Motor neuron (in vitro differentiated cells): ENCODE measurements around the gene TOLLIP. TPM values are rescaled to one million over a fixed set of nuclear protein-coding genes. Genes with fewer than 3 reads are reported as not detected.

Experiments
- ATAC-seq, 8 experiments: fragments of 200-7000 bp; cut with Tn5 transposase; replicated peaks in 6 of 8; 2 replicates each; pipeline ENCODE4 v1.8.0; 2021; ENCODE audit warnings: mild to moderate bottlenecking in 8 of 8, moderate library complexity in 8 of 8
- H3K27ac ChIP-seq, 2 donors: fragments of 250-450 bp; sonication (Bioruptor Pico); 2 replicates each; pipeline ENCODE4 v1.9.0; 2021; ENCODE audit warnings: antibody characterized with exemption in 2 of 2, mild to moderate bottlenecking in 2 of 2, moderate library complexity in 1 of 2
- H3K4me1 ChIP-seq, 2 donors: fragments of 250-450 bp; sonication (Bioruptor Pico); replicated peaks in 1 of 2; 2 replicates each; pipeline ENCODE4 v1.6.1; 2021; ENCODE audit warnings: antibody characterized with exemption in 2 of 2, mild to moderate bottlenecking in 2 of 2, moderate library complexity in 1 of 2
- H3K4me3 ChIP-seq, 5 donors: fragments of 250-450 bp; sonication (Bioruptor Pico); 2 replicates each; pipeline ENCODE4 v1.9.0; 2021; ENCODE audit warnings: antibody characterized with exemption in 5 of 5, mild to moderate bottlenecking in 5 of 5, moderate library complexity in 4 of 5
- WGBS, 10 experiments: fragments of 450-650 bp; shearing (Covaris generic); methylation state at CpG; one replicate each; pipeline ENCODE4 v1.0.0; 2022; 5-methylcytosine and 5-hydroxymethylcytosine counted together
- in situ Hi-C, 9 experiments: fragments of 400-800 bp; cut with MboI; loops; one replicate each; pipeline ENCODE4 v1.15.0; 2021; ENCODE audit warnings: low sequenced_read_pairs in 9 of 9, low pct_unique_long_range_greater_than_20kb in 2 of 9; ENCODE audit not compliant: unreplicated experiment in 9 of 9
- total RNA-seq, 8 experiments: library from RNA; unstranded; fragments of 300-600 nt; gene quantifications; 2 replicates each; pipeline versions ENCODE4 v1.2.3 to v1.2.4, GENCODE V29; 2022

TOLLIP gene
- total RNA-seq, 8 experiments from 2014 or later: 11.5 to 27.5 (median 21.1) TPM

GRCh38 chr11:1340111-1340510 lies 30.7 kb upstream of the TOLLIP start:
- no peak overlapping the region for H3K4me3 ChIP-seq
- peaks cover 5 to 7% of the 10 kb centered on the region in 2 donors for H3K4me1 ChIP-seq
- no peak overlapping the region for H3K27ac ChIP-seq
- in situ Hi-C loops: no loop called here
- no peak for ATAC-seq
- WGBS, 10 experiments: 62 to 100% (median 81%) methylated on average over 1 to 6 of the region's 12 CpGs; no CpG with 5 or more reads in 1 of the 10 experiments

- in situ Hi-C loops: no loop called here
- peaks cover 5 to 7% of the 10 kb centered on the region in 2 donors for H3K4me1 ChIP-seq
- 50 to 98% (median 87%) methylated on average over 3 to 13 of the region's 15 CpGs for WGBS, 10 experiments
- H3K4me3 ChIP-seq: no peak overlapping the region
- no peak overlapping the region for H3K27ac ChIP-seq
- no peak for ATAC-seq
These were observed 29.7 kb upstream of the TOLLIP start for GRCh38 chr11:1339066-1339675.

- ATAC-seq: no peak
- 28 to 97% (median 73%) methylated on average over 1 to 11 of the region's 33 CpGs; no CpG with 5 or more reads in 1 of the 10 experiments for WGBS, 10 experiments
- H3K27ac ChIP-seq: no peak overlapping the region
- in situ Hi-C loops: no loop called here
- peaks cover 5 to 7% of the 10 kb centered on the region in 2 donors for H3K4me1 ChIP-seq
- H3K4me3 ChIP-seq: no peak overlapping the region
These were observed 29.0 kb upstream of the TOLLIP start for GRCh38 chr11:1338201-1339065.

GRCh38 chr11:1337647-1338007 lies 28.2 kb upstream of the TOLLIP start:
- peak overlapping the region in 3 of 5 donors; percentile 35 to 48 (median 37) for H3K4me3 ChIP-seq
- H3K27ac ChIP-seq: no peak overlapping the region
- H3K4me1 ChIP-seq: peaks cover 5 to 7% of the 10 kb centered on the region in 2 donors
- 32 to 87% (median 58%) methylated on average over 1 to 5 of the region's 25 CpGs; no CpG with 5 or more reads in 2 of the 10 experiments for WGBS, 10 experiments
- in situ Hi-C loops: no loop called here
- no peak for ATAC-seq

- no CpG with 5 or more reads among the region's 95 CpGs for WGBS, 10 experiments
These were observed 27.6 kb upstream of the TOLLIP start for GRCh38 chr11:1336836-1337646.

GRCh38 chr11:1335811-1336761 lies 26.7 kb upstream of the TOLLIP start:
- Histone ChIP-seq H3K4me1 (peaks cover 5 to 7% of the 10 kb centered on the region in 2 donors), H3K27ac (peak overlapping the region in 1 of 2 donors; percentile 43), H3K4me3 (peak overlapping the region; percentile 29 to 48 (median 44))
- peak; percentile 65 to 90 (median 88) for ATAC-seq
- WGBS, 10 experiments: 0 to 31% (median 11%) methylated on average over 1 to 6 of the region's 66 CpGs; no CpG with 5 or more reads in 4 of the 10 experiments
- in situ Hi-C loops: no loop called here

More at GRCh38 chr11:1336836-1337646, 27.6 kb upstream of the TOLLIP start:
- Histone ChIP-seq H3K27ac (no peak overlapping the region), H3K4me1 (peaks cover 5 to 7% of the 10 kb centered on the region in 2 donors), H3K4me3 (peak overlapping the region; percentile 24 to 48 (median 35))
- ATAC-seq: peak in 6 of 8 experiments; percentile 50 to 66 (median 58)
- in situ Hi-C loops: no loop called here

- WGBS, 10 experiments: 20 to 100% (median 63%) methylated on average over 1 to 10 of the region's 10 CpGs; no CpG with 5 or more reads in 1 of the 10 experiments
- H3K27ac ChIP-seq: no peak overlapping the region
- in situ Hi-C loops: no loop called here
- no peak for ATAC-seq
- peaks cover 5 to 7% of the 10 kb centered on the region in 2 donors for H3K4me1 ChIP-seq
- peak overlapping the region; percentile 29 to 48 (median 44) for H3K4me3 ChIP-seq
These were observed 25.9 kb upstream of the TOLLIP start for GRCh38 chr11:1335264-1335810.

GRCh38 chr11:1333860-1334259 lies 24.4 kb upstream of the TOLLIP start:
- peaks cover 5 to 7% of the 10 kb centered on the region in 2 donors for H3K4me1 ChIP-seq
- H3K27ac ChIP-seq: no peak overlapping the region
- 70 to 100% (median 100%) methylated on average over 1 to 8 of the region's 10 CpGs; no CpG with 5 or more reads in 3 of the 10 experiments for WGBS, 10 experiments
- in situ Hi-C loops: no loop called here
- ATAC-seq: no peak
- H3K4me3 ChIP-seq: no peak overlapping the region

GRCh38 chr11:1333091-1333772 lies 23.8 kb upstream of the TOLLIP start:
- H3K4me1 ChIP-seq: peaks cover 5 to 7% of the 10 kb centered on the region in 2 donors
- H3K4me3 ChIP-seq: no peak overlapping the region
- no peak overlapping the region for H3K27ac ChIP-seq
- WGBS, 10 experiments: 60 to 100% (median 91%) methylated on average over 1 to 6 of the region's 10 CpGs; no CpG with 5 or more reads in 3 of the 10 experiments
- ATAC-seq: no peak
- in situ Hi-C loops: no loop called here

- WGBS, 10 experiments: 36 to 91% (median 86%) methylated on average over 2 to 6 of the region's 6 CpGs; no CpG with 5 or more reads in 1 of the 10 experiments
- H3K27ac ChIP-seq: no peak overlapping the region
- ATAC-seq: no peak
- H3K4me1 ChIP-seq: peaks cover 3% of the 10 kb centered on the region in 2 donors
- in situ Hi-C loops: no loop called here
- H3K4me3 ChIP-seq: no peak overlapping the region
These were observed 21.0 kb upstream of the TOLLIP start for GRCh38 chr11:1330473-1330872.

- no peaks in the 10 kb centered on the region for H3K4me1 ChIP-seq
- no peak overlapping the region for H3K4me3 ChIP-seq
- WGBS, 10 experiments: 0 to 85% (median 45%) methylated on average over 1 to 4 of the region's 4 CpGs; no CpG with 5 or more reads in 2 of the 10 experiments
- in situ Hi-C loops: no loop called here
- peak in 3 of 8 experiments; percentile 74 to 78 (median 77) for ATAC-seq
- no peak overlapping the region for H3K27ac ChIP-seq
These were observed 17.6 kb upstream of the TOLLIP start for GRCh38 chr11:1327064-1327460.
